Peyer's patch (tissue), 4 donors: Measurements from ENCODE around the gene MED13L. TPM values are rescaled to one million over a fixed set of nuclear protein-coding genes. Genes with fewer than 3 reads are reported as not detected.
A peak's percentile ranks its signal among the peaks of the same experiment; 100 is the strongest.

ENCODE experiments used
- DNase-seq, 3 donors: peaks; one replicate each; pipeline ENCODE4 v3.0.0-alpha.2; 2017 to 2019
- H3K27ac ChIP-seq, 4 donors: fragments of 200-600 bp; sonication (generic); one replicate each; pipeline ENCODE4 v1.5.1; 2016 to 2019
- H3K27me3 ChIP-seq, 2 donors: fragments of 200-600 bp; sonication (generic); one replicate each; pipeline ENCODE4 v1.5.1; 2019
- H3K36me3 ChIP-seq, 3 donors: fragments of 200-600 bp; sonication (generic); one replicate each; pipeline ENCODE4 v1.5.1; 2016 to 2019
- H3K4me1 ChIP-seq, 4 donors: fragments of 200-600 bp; sonication (generic); one replicate each; pipeline ENCODE4 v1.5.1; 2016 to 2019
- H3K4me3 ChIP-seq, 4 donors: fragments of 200-600 bp; sonication (generic); 1 replicate in 3 of 4; 2 replicates in 1 of 4; pipeline ENCODE4 v1.5.1; 2016 to 2019; ENCODE audit warnings: mild to moderate bottlenecking in 1 of 4
- H3K9me3 ChIP-seq, 4 donors: fragments of 200-600 bp; sonication (generic); one replicate each; pipeline ENCODE4 v1.5.1; 2016 to 2019; ENCODE audit warnings: mild to moderate bottlenecking in 1 of 4
- CTCF ChIP-seq, 6 experiments: fragments of 450-650 bp in 4 of 6; fragments of 200-600 bp in 2 of 6; sonication (generic) in 1 of 6; IDR thresholded peaks; one replicate each; pipeline ENCODE4 v1.5.1; 2017 to 2019; ENCODE audit warnings: antibody characterized with exemption in 6 of 6, mild to moderate bottlenecking in 3 of 6, moderate library complexity in 1 of 6
- POLR2A ChIP-seq, 2 donors: fragments of 450-650 bp; IDR thresholded peaks; one replicate each; pipeline ENCODE4 v1.5.1; 2017; ENCODE audit warnings: antibody characterized with exemption in 2 of 2, mild to moderate bottlenecking in 2 of 2, moderate library complexity in 2 of 2
- total RNA-seq, 4 donors: library from RNA; depleted of rRNA; stranded (reverse); fragments of >200 nt; gene quantifications; one replicate each; pipeline ENCODE4 v1.1.0, GENCODE V29; 2016

MED13L gene
- total RNA-seq, 4 donors from 2014 or later, result 127 to 181 (median 145) TPM

GRCh38 chr12:115918763-115919162 is 358.7 kb downstream of the MED13L start:
- TF ChIP-seq POLR2A (IDR thresholded peaks at IDR 0.05) (no peak), CTCF (IDR thresholded peaks at IDR 0.05) (no peak)
- no peaks in the 10 kb centered on the region for H3K27me3 ChIP-seq

GRCh38 chr12:115916910-115917668 is 360.4 kb downstream of the MED13L start:
- peak; percentile 52 to 87 (median 84) for DNase-seq
- no peaks in the 10 kb centered on the region for H3K36me3 ChIP-seq
- H3K4me1 ChIP-seq, result peaks cover 0 to 5% (median 1%) of the 10 kb centered on the region in 4 donors
- TF ChIP-seq POLR2A (IDR thresholded peaks at IDR 0.05), result no peak
- peak; percentile 76 to 98 (median 97) for TF ChIP-seq CTCF (IDR thresholded peaks at IDR 0.05)
- no peaks in the 10 kb centered on the region for H3K9me3 ChIP-seq
- H3K4me3 ChIP-seq, result peak overlapping the region in 3 of 4 donors; percentile 29 to 55 (median 42)
- H3K27me3 ChIP-seq, result no peaks in the 10 kb centered on the region
- H3K27ac ChIP-seq, result no peak overlapping the region

More at GRCh38 chr12:115918763-115919162, 358.7 kb downstream of the MED13L start:
- H3K4me1 ChIP-seq, result peaks cover 0 to 5% (median 1%) of the 10 kb centered on the region in 4 donors
- no peaks in the 10 kb centered on the region for H3K36me3 ChIP-seq
- no peak overlapping the region for H3K27ac ChIP-seq
- no peak overlapping the region for H3K4me3 ChIP-seq
- DNase-seq, result no peak
- H3K9me3 ChIP-seq, result no peaks in the 10 kb centered on the region

- Histone ChIP-seq H3K27ac (no peak overlapping the region), H3K4me1 (peaks cover 0 to 5% (median 1%) of the 10 kb centered on the region in 4 donors), H3K27me3 (no peaks in the 10 kb centered on the region), H3K36me3 (no peaks in the 10 kb centered on the region), H3K9me3 (no peaks in the 10 kb centered on the region), H3K4me3 (no peak overlapping the region)
- DNase-seq, result no peak
- TF ChIP-seq POLR2A (IDR thresholded peaks at IDR 0.05) (no peak), CTCF (IDR thresholded peaks at IDR 0.05) (no peak)
These were observed 363.4 kb downstream of the MED13L start for GRCh38 chr12:115914122-115914521.

GRCh38 chr12:115912440-115912839 is 365.1 kb downstream of the MED13L start:
- no peak for DNase-seq
- no peak for TF ChIP-seq CTCF (IDR thresholded peaks at IDR 0.05)
- no peak for TF ChIP-seq POLR2A (IDR thresholded peaks at IDR 0.05)
- Histone ChIP-seq H3K36me3 (no peaks in the 10 kb centered on the region), H3K27me3 (no peaks in the 10 kb centered on the region), H3K4me3 (no peak overlapping the region), H3K9me3 (no peaks in the 10 kb centered on the region), H3K4me1 (peaks cover 0 to 5% (median 1%) of the 10 kb centered on the region in 4 donors), H3K27ac (no peak overlapping the region)

- no peaks in the 10 kb centered on the region for H3K27me3 ChIP-seq
- no peak overlapping the region for H3K4me3 ChIP-seq
- no peaks in the 10 kb centered on the region for H3K9me3 ChIP-seq
- no peak overlapping the region for H3K27ac ChIP-seq
- no peaks in the 10 kb centered on the region for H3K36me3 ChIP-seq
- no peak for DNase-seq
- no peaks in the 10 kb centered on the region for H3K4me1 ChIP-seq
- no peak for TF ChIP-seq CTCF (IDR thresholded peaks at IDR 0.05)
- TF ChIP-seq POLR2A (IDR thresholded peaks at IDR 0.05), result no peak
These were observed 366.1 kb downstream of the MED13L start for GRCh38 chr12:115911360-115911759.
